GM08714 (cell line): Measurements from ENCODE around the gene UBQLN1.
"Not testable (repeated sequence)": the region's sequence is repeated elsewhere in the genome, so short reads cannot be mapped to it uniquely, and the experiment has no call there.

Experiments used
- H3K4me3 ChIP-seq: fragments of 200-500 bp; sonication (Bioruptor generic); 2 replicates; pipeline ENCODE4 v1.5.1; 2014; ENCODE audit warnings: mild to moderate bottlenecking, low read length, inconsistent platforms
- ZNF274 ChIP-seq: IDR thresholded peaks from 2 replicates; pipeline ENCODE4 v1.6.1; 2012; ENCODE audit warnings: mild to moderate bottlenecking, low read depth, low read length

Gene UBQLN1

DNA sequence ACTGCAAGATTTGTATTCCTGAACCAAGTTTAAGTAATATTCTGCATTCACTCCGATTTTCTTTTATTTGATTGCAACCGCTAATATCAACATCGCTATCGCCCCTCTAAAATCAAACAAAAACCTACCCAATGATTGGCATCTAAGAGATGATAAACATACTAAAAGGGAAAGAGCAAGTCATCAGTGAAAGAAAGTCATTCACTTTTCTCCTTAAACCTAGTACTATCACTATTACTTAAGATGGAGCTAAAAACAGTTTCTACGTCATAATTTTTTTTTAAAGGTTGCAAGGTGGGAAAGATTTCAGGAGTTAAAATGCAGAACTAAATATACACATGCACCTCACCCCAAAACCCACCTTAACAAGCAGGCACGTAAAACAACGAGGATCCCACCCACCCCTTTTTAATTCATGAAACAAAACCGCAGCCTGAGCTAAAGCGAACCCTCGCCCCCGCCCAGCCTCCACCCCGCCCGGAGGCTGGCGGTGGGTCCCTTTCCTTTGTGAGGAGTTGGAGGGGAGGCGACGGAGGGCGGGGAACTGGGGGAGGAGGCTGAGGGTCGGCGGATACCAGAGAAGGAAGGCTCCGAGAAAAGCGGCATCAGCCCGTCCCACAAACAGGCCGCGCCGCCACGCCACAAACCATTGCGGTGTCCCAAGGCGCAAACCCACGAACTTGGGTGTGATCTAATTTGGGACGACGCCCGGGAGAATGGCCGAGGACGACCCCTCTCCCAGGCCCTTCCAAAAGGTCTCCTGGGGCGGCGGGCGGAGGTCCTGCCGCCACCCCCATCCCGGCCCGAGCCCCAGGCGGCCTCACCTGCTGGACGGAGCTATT lies 861 bp downstream of the UBQLN1 start:
- H3K4me3 ChIP-seq: peak overlapping the region; percentile 82
- no peak for TF ChIP-seq ZNF274

DNA sequence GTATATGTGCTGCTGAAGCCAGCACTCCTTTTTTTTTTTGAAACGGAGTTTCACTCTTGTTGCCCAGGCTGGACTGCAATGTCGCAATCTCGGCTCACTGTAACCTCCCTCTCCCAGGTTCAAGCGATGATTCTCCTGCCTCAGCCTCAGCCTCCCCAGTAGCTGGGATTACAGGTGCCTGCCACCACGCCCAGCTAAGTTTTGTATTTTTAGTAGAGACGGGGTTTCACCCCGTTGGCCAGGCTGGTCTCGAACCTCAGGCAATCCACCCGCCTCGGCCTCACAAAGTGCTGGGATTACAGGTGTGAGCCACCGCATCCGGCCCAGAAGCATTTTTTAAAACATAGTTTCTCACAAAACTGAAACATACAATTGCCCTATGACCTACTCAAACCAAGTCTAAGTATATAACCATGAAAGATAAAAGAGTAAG lies 2.5 kb downstream of the UBQLN1 start:
- H3K4me3 ChIP-seq: not testable (repeated sequence)

DNA sequence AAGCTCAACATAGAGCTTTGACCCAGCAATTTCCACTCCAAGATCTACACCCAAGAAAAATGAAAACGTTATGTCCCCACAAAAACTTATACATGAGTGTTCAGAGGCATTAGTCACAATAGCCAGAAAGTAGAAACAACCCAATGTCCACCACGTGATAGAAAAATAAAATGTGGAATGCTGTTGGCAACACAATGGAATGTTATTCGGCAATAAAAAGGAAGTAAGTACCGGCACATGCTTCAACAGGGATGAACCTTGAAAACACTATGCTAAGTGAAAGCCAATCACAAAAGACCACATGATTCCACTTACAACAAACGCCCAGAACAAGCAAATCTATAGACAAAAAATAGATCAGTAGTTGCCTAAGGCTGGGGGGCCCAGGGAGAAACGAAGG lies 6.0 kb downstream of the UBQLN1 start:
- no peak for TF ChIP-seq ZNF274

DNA sequence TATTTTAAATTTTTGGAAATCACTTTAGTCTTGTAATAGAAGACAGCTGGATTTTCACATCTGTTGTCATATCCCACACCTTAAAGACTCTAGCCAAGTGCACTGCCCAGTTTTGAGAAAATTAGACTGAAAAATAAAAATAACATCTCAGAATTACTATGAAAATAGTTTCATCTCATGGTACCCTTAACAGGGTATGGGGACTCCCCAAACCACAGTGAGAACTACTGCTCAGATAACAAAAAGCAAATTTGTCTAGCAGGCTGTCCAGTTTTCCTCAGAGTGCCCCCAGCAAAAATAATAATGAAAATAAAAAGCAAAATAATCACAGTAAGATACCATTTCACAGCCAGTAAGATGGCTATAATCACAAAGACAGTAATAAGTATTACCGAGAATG lies 6.5 kb downstream of the UBQLN1 start:
- no peak for TF ChIP-seq ZNF274
- H3K4me3 ChIP-seq: no peak overlapping the region; the same call in 1 of the 2 replicates

More for the DNA sequence above, 6.0 kb downstream of the UBQLN1 start:
- no peak overlapping the region; the same call in 1 of the 2 replicates for H3K4me3 ChIP-seq

DNA sequence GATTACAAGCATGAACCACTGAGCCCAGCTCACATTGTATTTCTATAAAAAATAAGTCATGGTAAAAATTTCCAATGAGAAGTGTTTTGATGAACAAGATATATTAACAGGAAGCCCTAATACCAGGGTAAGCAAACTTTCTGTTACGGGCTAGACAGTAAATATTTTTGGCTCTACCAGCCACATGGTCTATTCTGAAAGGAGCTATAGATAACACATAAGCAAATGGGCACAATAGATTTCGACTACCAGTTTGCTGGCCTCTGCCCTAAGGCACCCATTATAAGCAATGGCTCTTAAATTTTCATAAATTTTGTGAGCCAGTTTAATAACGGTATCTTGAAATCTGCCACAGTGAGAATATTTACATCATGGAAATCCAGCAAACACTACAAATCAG lies 8.1 kb downstream of the UBQLN1 start:
- TF ChIP-seq ZNF274: no peak
- peak overlapping the region; percentile 55; the same call in 1 of the 2 replicates for H3K4me3 ChIP-seq

DNA sequence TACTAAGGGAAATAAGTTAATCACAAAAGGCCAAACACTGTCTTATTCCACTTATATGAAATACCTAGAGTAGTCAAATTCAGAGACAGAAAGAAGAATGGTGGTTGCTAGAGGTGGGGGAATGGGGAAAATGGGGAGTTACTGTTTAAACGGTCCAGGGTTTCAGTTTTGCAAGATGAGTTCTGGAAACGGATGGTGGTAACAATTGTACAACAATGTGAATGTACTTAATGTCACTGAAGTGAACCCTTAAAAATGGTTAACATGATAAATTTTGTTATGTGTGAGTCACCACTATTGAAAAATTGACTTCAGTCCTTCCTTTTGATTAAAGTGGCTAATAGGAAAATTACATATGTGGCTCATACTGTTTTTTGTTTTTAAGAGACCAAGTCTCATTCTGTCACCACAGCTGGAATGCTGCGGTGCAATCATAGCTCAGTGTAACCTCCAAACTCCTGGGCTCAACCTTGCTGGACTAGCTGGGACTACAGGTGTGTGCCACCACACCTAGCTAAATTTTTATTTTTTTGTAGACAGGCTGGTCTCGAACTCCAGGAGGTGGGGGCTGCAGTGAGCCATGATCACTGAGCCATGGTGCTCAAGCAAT lies 8.7 kb downstream of the UBQLN1 start:
- no peak for TF ChIP-seq ZNF274
- peak overlapping the region; percentile 55; the same call in 1 of the 2 replicates for H3K4me3 ChIP-seq

DNA sequence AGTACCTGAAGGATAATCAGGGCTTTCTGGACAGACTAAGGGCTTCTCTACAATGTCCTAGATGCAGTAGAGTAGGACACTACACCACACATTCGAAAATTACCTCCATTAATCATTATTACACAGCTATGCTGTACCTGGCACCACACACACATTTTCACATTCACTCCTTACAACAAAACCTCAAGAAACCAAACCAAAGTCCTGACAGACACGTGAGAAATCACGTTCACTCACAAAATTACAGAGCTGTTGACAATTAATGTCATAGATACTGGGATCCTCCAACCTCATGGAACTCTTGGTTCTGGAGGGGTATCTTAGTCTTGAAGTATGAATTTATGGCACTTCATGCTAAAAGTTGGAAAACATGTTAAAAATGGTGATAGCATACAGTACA lies 16.3 kb downstream of the UBQLN1 start:
- H3K4me3 ChIP-seq: no peak overlapping the region
- TF ChIP-seq ZNF274: no peak

DNA sequence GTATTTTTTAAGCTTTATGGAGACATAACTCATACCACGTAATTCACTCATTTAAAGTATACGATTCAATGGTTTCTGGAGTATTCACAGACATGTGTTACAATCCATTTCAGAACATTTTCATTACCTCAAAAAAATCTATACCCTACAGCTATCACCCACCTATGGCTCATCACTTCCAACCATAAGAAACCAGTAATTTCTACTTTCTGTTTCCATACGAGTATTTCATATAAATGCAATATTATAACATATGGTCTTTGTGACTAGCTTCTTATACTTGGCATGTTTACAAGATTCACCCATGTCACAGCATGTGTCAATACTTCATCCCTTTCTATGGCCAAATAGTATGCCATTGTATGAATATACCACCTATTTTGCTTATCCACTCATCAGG lies 18.8 kb downstream of the UBQLN1 start:
- no peak for TF ChIP-seq ZNF274
- no peak overlapping the region for H3K4me3 ChIP-seq

DNA sequence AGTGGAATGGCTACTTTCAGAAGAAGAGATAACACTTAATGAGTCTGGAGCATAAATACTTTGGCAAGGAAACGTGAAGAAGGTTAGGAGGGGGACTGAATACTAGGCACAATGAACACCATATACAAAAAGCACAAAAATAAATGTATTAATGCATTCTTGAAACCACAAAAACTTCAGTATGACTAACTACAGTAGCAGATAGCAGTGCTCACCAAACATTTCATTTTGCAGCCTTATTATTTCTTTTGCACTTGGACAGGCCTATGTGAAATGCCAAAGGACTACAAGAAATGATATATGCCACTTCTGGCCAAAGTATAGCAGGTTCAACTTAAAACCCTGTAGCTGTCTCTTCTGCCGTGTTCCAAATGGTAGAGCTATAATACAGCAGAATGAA lies 26.3 kb downstream of the UBQLN1 start:
- no peak for TF ChIP-seq ZNF274
- no peak overlapping the region for H3K4me3 ChIP-seq

DNA sequence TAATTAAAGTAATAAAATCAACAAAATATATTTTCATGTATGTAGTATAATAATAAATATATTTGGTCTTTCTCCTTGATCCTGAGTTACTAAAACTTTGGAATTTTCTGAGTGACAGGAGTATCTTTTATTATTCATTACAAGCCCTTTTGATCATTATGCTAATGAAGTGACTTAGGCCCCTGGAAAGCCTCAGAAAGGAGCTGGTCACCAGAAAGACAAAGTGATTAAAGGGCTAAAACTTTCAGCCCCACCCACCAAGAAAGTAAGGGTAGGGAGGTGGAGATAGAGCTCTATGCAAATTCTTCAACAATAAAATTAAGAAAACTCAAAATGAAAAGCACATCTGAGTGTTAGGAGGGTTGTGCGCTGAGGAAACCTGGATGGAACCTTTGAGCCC lies 27.5 kb downstream of the UBQLN1 start:
- no peak for TF ChIP-seq ZNF274
- no peak overlapping the region for H3K4me3 ChIP-seq

DNA sequence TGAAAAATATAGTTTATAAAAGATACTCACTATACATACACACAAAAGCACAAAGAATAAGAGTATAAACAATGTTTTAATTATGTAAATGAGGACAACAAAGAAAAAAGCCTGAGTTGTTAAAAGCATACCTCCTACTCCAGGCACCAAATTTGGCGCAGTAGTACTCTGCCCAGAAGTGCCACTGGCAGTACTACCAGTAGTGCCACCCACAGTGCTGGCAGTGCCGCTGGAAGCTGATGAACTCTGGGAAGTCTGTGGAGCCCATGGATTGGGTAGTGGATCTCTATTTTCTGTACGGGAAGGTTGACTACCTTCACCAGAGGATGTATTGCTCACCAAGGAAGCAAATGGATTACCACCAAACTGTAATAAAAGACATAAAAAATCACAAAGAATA lies 30.2 kb downstream of the UBQLN1 start:
- no peak for TF ChIP-seq ZNF274

DNA sequence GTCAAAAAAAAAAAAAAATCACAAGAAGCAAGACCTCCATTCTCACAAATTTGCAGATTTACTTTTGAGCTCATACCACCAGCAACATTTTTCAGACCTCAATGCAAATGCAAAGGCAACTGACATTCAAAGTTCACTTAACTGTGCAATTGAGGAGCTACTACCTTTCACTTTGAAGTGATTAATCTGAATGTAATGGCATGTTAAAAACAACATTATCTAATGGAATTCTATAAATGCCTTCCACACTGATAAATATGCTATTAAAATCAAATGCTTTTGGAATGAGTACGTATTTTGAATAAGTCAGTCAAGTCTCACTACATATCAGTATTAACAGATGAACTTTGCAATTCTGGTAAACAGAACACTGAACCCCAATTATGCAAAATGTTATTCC lies 32.3 kb downstream of the UBQLN1 start:
- no peak for TF ChIP-seq ZNF274
- no peak overlapping the region for H3K4me3 ChIP-seq

More for the DNA sequence above, 30.2 kb downstream of the UBQLN1 start:
- H3K4me3 ChIP-seq: no peak overlapping the region

DNA sequence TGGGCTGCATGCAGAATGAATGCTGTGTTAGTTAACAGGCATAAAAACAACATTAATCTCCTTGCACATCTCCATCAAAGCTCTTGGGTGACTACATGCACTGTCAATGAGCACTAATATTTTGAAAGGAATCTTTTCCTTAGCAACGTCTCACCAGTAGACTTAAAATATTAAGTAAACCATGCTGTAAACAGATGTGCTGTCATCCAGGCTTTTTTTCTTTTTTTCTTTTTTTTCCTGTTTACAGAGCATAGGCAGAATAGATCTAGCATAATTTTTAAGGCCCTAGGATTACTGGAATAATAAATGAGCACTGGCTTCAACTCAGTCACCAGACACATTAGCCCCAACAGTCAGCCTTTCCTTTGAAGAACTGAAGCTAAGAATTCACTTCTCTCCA lies 36.3 kb downstream of the UBQLN1 start:
- TF ChIP-seq ZNF274: no peak

DNA sequence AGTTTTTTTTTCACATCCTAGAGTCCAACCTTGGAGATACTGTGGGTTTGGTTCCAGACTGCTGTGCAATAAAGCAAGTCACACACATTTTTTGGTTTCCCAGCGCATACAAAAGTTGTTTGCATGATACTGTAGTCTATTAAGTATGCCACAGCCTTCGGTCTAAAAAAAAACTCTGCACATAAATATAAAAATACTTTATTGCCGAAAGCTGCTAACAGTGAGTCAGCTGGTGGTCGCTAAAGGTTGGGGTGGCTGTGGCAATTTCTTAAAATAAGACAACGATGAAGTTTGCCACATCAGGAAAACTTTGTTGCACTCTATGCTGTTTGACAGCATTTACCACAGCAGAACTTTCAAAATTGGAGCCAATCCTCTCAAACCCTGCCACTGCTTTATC lies 37.4 kb downstream of the UBQLN1 start:
- TF ChIP-seq ZNF274: no peak
- no peak overlapping the region for H3K4me3 ChIP-seq

More for the DNA sequence above, 36.3 kb downstream of the UBQLN1 start:
- H3K4me3 ChIP-seq: no peak overlapping the region

DNA sequence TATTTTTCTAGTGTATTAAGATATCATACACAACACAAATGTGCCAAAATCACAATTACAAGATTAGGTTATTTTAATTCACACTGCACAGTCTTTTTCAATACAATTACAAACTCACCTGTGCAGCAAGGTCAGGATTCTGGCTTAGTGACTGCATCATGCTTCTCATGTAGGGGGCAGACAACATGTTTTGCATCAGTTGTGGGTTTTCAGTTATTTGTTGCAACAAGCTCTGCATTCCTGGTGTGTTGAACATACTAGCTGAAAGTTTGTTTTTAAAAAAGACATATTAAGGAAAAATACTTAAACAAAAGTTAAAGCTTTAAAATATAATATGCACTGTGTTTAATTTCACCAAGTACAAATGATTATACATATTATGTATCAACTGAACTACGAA lies 38.7 kb downstream of the UBQLN1 start:
- no peak for TF ChIP-seq ZNF274
- H3K4me3 ChIP-seq: no peak overlapping the region

DNA sequence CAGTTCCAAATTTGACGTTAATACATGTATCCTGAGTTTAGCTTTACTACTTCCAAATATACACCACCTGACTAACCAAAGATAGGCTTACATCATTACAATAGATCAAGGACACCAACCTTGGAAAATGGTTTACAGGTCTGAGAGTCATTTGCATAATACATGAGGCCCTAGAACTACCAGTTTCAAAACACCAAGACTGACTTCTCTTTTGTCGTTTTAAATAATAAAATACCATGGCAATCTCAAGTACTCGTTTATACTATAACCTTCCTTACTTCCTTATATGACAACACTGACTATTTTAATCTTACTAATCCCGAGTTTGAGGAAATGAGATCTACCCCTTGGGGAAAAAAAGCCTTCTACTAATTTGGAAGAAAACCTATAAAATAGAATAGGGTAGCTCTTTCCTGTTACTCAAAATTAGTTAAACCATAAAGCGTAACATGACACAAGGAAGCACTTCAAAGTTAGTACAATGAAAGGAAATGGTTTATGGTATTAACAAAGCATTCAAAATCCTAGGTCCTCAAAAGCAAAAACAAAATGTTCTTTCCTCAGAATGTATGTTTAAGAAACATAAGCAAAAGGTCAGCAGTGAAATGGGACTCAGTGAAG lies 42.1 kb downstream of the UBQLN1 start:
- H3K4me3 ChIP-seq: no peak overlapping the region
- no peak for TF ChIP-seq ZNF274
